GM18861 (cell line): ENCODE measurements around the gene ALDOB.

Source experiments
- ATAC-seq: cut with Tn5 transposase; IDR thresholded peaks from one replicate; pipeline ENCODE4 v1.9.1; 2021; ENCODE audit not compliant: unreplicated experiment

Gene ALDOB

DNA sequence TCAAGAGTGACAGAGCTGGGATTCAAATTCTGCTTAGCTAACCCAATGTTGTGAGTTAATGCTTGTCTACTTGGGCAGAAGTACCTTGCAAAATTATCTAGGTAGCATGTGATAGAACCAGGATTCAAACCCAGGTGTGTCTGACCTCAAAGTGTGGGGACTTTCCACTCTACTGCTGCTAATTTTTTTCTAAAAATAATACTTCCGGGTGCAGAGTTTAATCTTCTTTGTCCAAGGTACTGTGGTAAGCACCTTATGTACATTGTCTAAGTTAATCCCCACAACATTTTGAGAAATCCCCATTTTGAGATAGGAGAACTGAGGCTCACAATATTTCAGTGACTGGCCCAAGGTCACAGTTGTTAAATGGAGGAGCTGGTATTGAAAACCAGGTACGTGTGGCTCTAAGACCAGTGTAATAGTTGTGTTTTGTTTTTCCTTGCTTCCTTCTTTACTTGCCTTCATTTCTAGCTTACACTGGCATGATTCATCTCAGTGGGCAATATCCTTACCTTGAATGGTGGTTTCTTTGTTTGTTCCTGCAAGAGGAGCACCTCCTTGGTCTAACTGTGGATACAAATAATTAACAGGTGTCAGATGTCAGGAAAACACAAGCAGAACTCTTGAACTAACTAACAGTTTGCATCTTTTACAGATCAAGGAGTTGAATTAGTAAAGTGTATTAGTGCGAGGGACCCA, 7.5 kb downstream of the ALDOB start:
- peak; percentile 65 for ATAC-seq

GRCh38 chr9:101427358-101427757, 8.2 kb downstream of the ALDOB start:
- ATAC-seq, result no peak

GRCh38 chr9:101421653-101422065, 13.9 kb downstream of the ALDOB start:
- no peak for ATAC-seq

DNA sequence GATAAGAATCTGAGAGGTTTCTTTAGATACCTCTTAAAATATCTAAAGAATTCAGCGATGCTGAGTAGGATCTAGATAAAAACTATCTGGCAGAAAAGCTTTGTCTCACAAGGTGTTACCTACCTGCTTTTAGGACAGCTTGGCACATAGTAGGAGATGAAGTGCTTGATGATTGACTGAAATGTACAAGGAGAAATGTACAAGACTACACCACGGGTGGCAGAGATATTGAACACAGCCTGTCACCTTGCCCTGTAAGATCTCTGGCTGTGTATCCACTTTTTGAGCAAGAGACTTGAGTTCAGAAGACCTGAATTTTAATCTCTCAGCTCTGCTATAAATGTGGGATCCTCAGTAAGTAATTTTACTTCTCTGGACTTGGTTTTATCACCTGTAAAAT, 15.7 kb downstream of the ALDOB start:
- no peak for ATAC-seq

DNA sequence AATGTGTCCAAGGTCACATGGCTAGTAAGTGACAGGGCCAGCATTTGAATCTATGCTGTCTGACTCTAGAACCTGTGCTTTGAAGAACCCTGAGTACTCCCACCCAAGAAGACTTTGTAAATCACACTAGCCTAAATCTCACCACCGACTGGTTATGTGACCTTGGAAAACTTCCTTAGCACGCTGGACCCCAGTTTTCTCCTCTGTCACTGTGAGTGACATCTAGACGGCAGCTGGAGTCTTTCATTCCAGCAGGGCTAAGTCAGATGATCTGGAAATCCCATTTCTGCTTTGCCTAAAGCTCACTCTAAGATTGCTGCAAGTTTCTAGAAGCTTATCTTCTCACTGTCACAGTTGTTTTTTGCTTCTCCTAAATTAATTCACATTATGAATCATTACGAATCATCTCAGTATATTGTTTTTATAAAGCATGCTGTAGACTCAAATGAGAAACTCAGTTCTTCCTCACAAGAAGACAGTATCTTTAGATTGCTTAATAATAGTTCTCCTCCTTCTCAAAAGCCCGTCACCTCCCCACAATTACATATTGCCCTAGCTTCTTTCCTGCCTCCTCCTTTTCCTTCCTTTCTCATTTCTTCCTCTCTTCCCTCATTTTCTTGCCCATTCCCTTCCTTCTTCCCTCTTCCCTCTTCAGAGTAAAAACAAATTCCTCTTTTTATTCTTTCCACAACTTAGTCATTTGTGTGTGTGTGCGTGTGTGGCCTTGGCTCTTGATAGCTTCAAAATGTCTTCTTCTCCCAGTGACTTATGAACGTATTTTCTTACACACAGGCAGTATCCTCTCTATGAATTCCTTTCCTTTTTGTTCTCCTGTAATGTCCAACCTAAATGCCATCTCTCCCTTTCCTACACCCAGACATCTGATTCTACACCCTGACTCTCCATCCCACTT, 16.8 kb downstream of the ALDOB start:
- no peak for ATAC-seq

DNA sequence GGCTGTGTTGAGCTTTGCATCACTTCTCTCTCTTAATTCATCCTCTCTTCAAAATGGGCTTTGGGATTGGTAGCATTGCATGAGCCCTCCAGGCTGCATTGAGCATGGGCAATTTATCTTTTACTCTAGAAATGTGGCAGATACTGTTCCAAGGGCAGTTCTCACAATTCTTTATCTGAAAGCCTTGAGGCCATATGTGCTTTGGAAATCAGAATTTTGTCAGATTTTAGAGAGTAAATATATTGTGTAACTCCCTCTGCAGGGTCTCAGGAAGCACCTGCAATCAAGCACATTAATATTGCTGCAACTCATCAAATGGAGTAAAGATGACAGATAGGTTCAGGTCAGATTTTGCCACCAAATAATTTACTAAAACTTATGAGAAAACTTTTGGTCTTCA, 17.6 kb downstream of the ALDOB start:
- ATAC-seq, result no peak

DNA sequence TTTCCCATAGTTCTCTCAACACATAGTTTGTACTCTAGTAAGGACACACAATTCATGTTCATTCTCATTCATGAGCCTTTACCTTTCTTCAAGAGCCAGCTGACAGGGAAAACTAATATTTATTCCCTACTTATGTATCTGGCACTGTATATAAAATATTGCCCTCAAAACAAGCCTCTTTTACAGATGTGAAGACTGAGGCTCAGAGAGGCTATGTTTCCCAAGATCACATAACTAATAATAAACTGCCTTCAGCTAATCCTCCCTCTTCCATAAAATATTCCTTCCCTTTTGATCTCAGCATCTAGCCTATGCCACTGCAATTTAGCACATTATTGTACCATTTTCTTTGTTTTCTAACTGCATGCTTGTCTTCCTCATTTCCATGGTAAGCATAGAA, 18.2 kb downstream of the ALDOB start:
- no peak for ATAC-seq

DNA sequence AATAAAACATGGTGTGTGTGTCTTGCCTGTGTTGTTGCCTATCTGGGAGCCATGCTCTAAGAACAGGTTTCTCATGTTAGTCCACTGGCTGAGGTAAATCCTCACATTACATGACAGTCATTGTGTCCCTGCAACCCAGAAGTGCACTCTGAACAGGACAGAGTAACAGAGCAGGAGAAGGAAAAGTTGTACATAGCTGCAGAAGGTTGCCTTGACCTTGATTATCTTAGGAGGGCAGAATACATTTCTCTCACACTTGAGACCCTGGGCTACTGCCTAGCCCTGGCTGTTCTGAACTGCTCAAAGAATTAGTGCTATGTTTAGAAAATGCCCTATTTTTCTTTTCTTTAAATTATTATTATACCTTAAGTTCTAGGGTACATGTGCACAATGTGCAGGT, 20.0 kb downstream of the ALDOB start:
- no peak for ATAC-seq

GRCh38 chr9:101414839-101415238, 20.7 kb downstream of the ALDOB start:
- no peak for ATAC-seq

DNA sequence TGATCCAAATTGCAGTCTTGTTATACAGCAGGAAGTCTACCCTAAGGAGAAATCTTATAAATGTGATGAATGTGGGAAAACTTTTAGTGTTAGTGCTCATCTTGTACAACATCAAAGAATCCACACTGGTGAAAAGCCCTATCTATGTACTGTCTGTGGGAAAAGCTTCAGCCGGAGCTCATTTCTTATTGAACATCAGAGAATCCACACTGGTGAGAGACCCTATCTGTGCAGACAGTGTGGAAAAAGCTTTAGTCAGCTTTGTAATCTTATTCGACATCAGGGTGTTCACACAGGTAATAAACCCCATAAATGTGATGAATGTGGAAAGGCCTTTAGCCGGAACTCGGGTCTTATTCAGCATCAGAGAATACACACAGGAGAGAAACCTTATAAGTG, 26.5 kb downstream of the ALDOB start:
- no peak for ATAC-seq

GRCh38 chr9:101408374-101409078, 27.0 kb downstream of the ALDOB start:
- ATAC-seq, result no peak

GRCh38 chr9:101403516-101404285, 31.9 kb downstream of the ALDOB start:
- no peak for ATAC-seq

GRCh38 chr9:101400120-101400519, 35.5 kb downstream of the ALDOB start:
- no peak for ATAC-seq

- no peak for ATAC-seq
These were observed 36.0 kb downstream of the ALDOB start for GRCh38 chr9:101399643-101399970.

GRCh38 chr9:101398930-101399642, 36.5 kb downstream of the ALDOB start:
- no peak for ATAC-seq

- peak; percentile 98 for ATAC-seq
These were observed 37.3 kb downstream of the ALDOB start, which contains the start of the genes MRPL50 and ZNF189 for GRCh38 chr9:101398068-101398929. TSS of gene MRPL50 (minus strand) at chr9:101398618. CDS start at chr9:101398592, 26 bp downstream. TSS of gene ZNF189 (plus strand) at chr9:101398851. CDS start at chr9:101399157, 306 bp downstream.

- ATAC-seq, result no peak
These were observed 37.9 kb downstream of the ALDOB start for GRCh38 chr9:101397746-101398067.

- no peak for ATAC-seq
These were observed 40.9 kb downstream of the ALDOB start for GRCh38 chr9:101394687-101395086.

DNA sequence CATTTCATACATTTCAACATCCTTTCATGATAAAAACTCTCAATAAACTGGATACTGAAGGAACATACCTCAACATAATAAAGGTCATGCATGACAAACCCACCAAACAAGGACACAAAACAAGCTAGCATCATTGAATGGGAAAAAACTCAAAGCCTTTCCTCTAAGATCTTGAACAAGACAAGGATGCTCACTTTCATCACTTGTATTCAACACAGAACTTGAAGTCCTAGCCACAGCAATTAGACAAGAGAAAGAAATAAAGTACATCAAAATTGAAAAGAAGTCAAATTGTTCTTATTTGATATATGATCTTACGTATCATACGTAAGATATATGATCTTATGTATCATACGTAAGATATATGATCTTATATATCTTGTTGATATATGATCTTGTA, 42.4 kb downstream of the ALDOB start:
- ATAC-seq, result no peak
